Lower leg skin (tissue), 4 donors: Measurements from ENCODE around the gene TM4SF4. TPM values are rescaled to one million over a fixed set of nuclear protein-coding genes. Genes with fewer than 3 reads are reported as not detected.
"Not testable (repeated sequence)": the region's sequence is repeated elsewhere in the genome, so short reads cannot be mapped to it uniquely, and the experiment has no call there.

Source experiments
- DNase-seq, 2 donors: peaks; one replicate each; pipeline ENCODE4 v3.0.0-alpha.2; 2019; ENCODE audit warnings: low spot score in 2 of 2
- H3K4me3 ChIP-seq: fragments of 200-600 bp; sonication (generic); 2 replicates; pipeline ENCODE4 v1.5.1; 2017; ENCODE audit warnings: mild to moderate bottlenecking, low read depth; ENCODE audit not compliant: poor library complexity, severe bottlenecking
- POLR2A ChIP-seq, 2 donors: fragments of 450-650 bp; IDR thresholded peaks; one replicate each; pipeline ENCODE4 v1.6.1; 2016 to 2017; ENCODE audit warnings: antibody characterized with exemption in 2 of 2, mild to moderate bottlenecking in 1 of 2, moderate library complexity in 1 of 2
- WGBS, 2 donors: methylation state at CpG; one replicate each; pipeline ENCODE4 v1.1.5; 2018; 5-methylcytosine and 5-hydroxymethylcytosine counted together
- intact Hi-C: fragments of 100-400 bp; cut with DNase I; formaldehyde crosslinking; loops from one replicate; pipeline ENCODE4 v1.15.0; 2023; ENCODE audit warnings: low total_unique reads
- total RNA-seq, 4 donors: library from RNA; depleted of rRNA; stranded (reverse); fragments of >200 nt; gene quantifications; one replicate each; pipeline ENCODE4 v1.1.0, GENCODE V29; 2016
- TF ChIP-seq, protein P1 (sequence below), 3 donors: fragments of 450-650 bp; IDR thresholded peaks; one replicate each; pipeline ENCODE4 v1.5.1; 2016; ENCODE audit warnings: antibody characterized with exemption in 3 of 3, mild to moderate bottlenecking in 3 of 3, moderate library complexity in 2 of 3

The TM4SF4 gene
- total RNA-seq, 4 donors from 2014 or later: not detected

DNA sequence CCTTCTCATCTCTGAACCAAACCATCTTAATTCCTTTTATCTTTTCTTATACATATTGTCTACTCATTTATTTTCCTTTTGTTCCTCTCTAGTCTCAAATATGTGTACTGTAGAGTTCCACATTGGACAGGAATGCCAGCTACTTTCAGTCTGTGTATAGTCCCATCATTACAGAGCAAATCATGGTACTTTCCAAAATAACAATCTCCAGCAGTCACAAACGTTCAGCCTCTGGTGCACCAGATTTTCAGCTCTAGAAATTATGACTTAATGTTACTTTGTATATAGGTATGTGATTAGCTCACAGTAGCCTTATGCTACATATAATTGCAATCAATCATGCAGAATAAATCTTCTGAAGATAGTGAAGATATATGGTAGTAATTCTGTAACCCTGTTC is 32.5 kb upstream of the TM4SF4 start:
- intact Hi-C loops: no loop called here
- WGBS, 2 donors: 50 to 57% methylated on average over 1 of the region's 1 CpG
- H3K4me3 ChIP-seq: no peak overlapping the region
- TF ChIP-seq, protein P1, sequence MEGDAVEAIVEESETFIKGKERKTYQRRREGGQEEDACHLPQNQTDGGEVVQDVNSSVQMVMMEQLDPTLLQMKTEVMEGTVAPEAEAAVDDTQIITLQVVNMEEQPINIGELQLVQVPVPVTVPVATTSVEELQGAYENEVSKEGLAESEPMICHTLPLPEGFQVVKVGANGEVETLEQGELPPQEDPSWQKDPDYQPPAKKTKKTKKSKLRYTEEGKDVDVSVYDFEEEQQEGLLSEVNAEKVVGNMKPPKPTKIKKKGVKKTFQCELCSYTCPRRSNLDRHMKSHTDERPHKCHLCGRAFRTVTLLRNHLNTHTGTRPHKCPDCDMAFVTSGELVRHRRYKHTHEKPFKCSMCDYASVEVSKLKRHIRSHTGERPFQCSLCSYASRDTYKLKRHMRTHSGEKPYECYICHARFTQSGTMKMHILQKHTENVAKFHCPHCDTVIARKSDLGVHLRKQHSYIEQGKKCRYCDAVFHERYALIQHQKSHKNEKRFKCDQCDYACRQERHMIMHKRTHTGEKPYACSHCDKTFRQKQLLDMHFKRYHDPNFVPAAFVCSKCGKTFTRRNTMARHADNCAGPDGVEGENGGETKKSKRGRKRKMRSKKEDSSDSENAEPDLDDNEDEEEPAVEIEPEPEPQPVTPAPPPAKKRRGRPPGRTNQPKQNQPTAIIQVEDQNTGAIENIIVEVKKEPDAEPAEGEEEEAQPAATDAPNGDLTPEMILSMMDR (IDR thresholded peaks at IDR 0.05): no peak
- TF ChIP-seq POLR2A (IDR thresholded peaks at IDR 0.05): no peak
- DNase-seq: no peak

DNA sequence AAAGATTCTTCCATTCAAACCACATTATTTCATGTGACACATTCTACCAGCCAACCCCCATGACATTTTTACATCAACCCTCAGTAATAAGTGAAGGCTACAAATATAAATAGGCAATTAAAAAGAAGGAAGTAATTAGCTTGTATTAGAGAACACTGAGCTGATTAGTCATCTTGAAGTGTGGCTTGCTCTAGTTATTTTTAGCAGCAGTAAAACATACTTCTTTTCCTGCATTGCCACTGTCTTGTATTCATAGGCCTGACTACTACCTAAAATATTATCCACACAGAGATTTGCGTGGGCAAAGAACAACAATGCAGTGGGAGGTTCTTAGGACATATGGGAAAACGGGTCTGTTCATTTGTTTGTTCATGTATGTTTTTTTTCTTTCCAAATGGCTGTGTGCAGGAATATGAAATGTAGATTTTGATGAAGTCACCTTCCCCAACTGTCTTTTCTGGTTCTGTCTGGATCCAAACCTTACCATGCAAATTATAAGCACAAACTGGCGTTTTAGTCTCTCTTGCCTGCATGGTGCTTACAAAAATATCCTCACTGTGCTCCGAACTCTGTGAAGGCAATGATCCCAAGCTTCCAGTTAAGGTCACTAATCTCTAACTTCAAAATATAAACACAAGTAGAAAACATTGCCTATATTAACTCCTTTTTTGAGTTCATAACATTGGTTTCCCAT is 31.5 kb upstream of the TM4SF4 start:
- no peak overlapping the region for H3K4me3 ChIP-seq
- intact Hi-C loops: no loop called here
- no peak for TF ChIP-seq POLR2A (IDR thresholded peaks at IDR 0.05)
- TF ChIP-seq, protein P1 (IDR thresholded peaks at IDR 0.05): no peak
- WGBS, 2 donors: 44 to 56% methylated on average over 4 of the region's 4 CpGs
- no peak for DNase-seq

DNA sequence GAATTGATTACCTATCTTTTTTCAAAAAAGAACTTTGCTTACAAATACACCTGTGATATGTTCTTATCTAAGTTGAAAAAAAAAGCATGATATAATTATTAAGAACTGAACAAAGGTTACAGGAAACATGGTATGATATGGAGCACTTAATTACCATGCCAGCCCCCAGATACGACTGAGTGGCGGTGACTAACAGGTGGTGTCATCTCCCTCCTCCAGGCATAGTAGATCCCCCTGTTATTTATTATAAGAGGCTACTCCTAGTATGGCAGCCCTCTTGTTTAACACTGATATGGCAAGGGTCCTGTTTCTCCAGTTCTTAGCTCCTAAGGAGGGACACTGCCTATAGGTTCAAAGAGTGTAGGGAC is 31.0 kb upstream of the TM4SF4 start:
- WGBS, 2 donors: 86 to 90% methylated on average over 2 of the region's 2 CpGs
- TF ChIP-seq, protein P1 (IDR thresholded peaks at IDR 0.05): no peak
- TF ChIP-seq POLR2A (IDR thresholded peaks at IDR 0.05): no peak
- H3K4me3 ChIP-seq: no peak overlapping the region
- DNase-seq: no peak
- intact Hi-C loops: no loop called here

DNA sequence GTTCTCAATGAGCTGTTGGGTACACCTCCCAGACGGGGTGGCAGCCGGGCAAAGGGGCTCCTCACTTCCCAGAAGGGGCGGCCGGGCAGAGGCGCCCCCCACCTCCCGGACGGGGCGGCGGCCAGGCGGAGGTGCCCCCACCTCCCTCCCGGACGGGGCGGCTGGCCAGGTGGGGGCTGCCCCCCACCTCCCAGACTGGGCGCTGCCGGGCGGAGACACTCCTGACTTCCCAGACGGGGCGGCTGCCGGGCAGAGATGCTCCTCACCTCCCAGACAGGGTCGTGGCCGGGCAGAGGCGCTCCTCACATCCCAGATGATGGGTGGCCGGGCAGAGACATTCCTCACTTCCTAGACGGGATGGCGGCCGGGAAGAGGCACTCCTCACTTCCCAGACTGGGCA is 29.6 kb upstream of the TM4SF4 start:
- 86 to 100% methylated on average over 2 to 14 of the region's 26 CpGs for WGBS, 2 donors
- intact Hi-C loops, H3K4me3 ChIP-seq, DNase-seq: not testable (repeated sequence)

DNA sequence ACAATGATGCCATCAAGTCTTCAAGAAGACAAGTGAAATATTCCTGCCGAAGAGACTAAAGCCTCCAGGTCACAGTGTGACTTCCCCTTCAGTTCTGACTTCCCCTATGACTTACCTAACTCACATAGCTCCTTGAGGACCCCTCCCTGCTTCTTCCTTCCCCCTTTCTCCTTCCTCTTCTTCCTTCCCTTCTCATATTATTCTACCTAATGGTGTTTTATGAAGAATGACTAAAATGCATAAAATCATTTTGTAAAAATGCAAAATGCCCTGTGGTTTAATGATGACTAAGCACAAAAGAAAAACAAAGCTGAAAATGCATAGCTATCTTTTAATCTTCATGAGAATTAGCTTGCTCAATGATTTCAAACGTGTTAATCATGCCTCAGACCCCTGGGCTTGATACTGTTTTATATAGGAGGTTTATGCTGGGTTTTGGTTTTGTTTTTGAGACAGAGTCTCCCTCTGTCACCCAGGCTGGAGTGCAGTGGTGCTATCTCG is 26.1 kb upstream of the TM4SF4 start:
- TF ChIP-seq, protein P1 (IDR thresholded peaks at IDR 0.05): no peak
- no peak for TF ChIP-seq POLR2A (IDR thresholded peaks at IDR 0.05)
- intact Hi-C loops: no loop called here
- H3K4me3 ChIP-seq: no peak overlapping the region
- DNase-seq: no peak
- 36 to 38% methylated on average over 3 of the region's 3 CpGs for WGBS, 2 donors

DNA sequence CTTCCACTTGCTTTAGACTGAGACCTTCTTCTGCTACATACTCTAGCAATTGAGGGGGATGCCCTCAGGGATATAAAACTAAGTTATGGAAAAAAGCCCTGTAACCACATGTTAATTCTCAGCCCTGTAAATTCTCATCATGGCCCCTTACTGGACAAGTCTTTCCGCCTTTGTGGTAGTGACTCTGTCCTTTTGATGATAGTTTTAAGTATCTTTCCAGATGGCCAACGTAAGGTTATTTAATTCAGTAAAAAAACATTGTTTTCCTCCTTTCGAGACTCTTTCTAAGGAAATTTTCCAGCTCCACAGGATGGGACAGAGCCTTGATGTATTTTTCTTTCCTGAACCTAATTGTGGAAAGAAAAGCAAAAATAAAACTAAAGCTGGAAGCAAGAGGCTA is 25.3 kb upstream of the TM4SF4 start:
- H3K4me3 ChIP-seq: no peak overlapping the region
- intact Hi-C loops: no loop called here
- 52 to 55% methylated on average over 3 of the region's 3 CpGs for WGBS, 2 donors
- no peak for TF ChIP-seq POLR2A (IDR thresholded peaks at IDR 0.05)
- TF ChIP-seq, protein P1 (IDR thresholded peaks at IDR 0.05): no peak
- no peak for DNase-seq
